Caco-2 (cell line): ENCODE data around the gene HNRNPUL1. TPM values are rescaled to one million over a fixed set of nuclear protein-coding genes. Genes with fewer than 3 reads are reported as not detected.

Source experiments
- BruUV-seq: library from RNA; stranded (reverse); fragments of 400-500 nt; replicated peaks from 2 replicates; lab custom pipeline; 2021; lab: Mats Ljungman, UMichigan
- CTCF ChIA-PET: fragments of 300-600 bp; sonication (Branson Sonifier 250); formaldehyde crosslinking; loops from one replicate; lab custom pipeline; 2022; ENCODE audit warnings: antibody characterized with exemption; lab: Charles Lee
- POLR2A ChIA-PET: fragments of 300-600 bp; sonication (Branson Sonifier 250); formaldehyde crosslinking; loops from one replicate; lab custom pipeline; 2022; ENCODE audit warnings: antibody characterized with exemption; lab: Charles Lee
- DNase-seq, 2 experiments: peaks; one replicate each; pipeline versions ENCODE4 v3.0.0 to v3.0.0-alpha.2; 2020 to 2022
- H3K27me3 ChIP-seq: replicated peaks from 2 replicates; pipeline ENCODE4 v1.6.0; 2011; ENCODE audit warnings: low read length; ENCODE audit not compliant: control insufficient read depth, insufficient read depth
- H3K36me3 ChIP-seq: 2 replicates; pipeline ENCODE4 v1.5.1; 2011; ENCODE audit warnings: low read length; ENCODE audit not compliant: control insufficient read depth, insufficient read depth
- H3K4me1 ChIP-seq: fragments of 250-450 bp; sonication (Bioruptor Pico); 2 replicates; pipeline ENCODE4 v1.5.1; 2020; ENCODE audit warnings: mild to moderate bottlenecking
- H3K4me3 ChIP-seq: 2 replicates; pipeline ENCODE4 v1.5.1; 2011; ENCODE audit warnings: low read depth, mild to moderate bottlenecking, control low read depth, low read length
- H3K9me3 ChIP-seq: fragments of 250-450 bp; sonication (Bioruptor Pico); 2 replicates; pipeline ENCODE4 v1.5.1; 2020; ENCODE audit warnings: mild to moderate bottlenecking, moderate library complexity
- H3K27ac Mint-ChIP-seq: one replicate; pipeline ENCODE4 v1.8.0; 2022; ENCODE audit warnings: mixed read lengths; ENCODE audit not compliant: unreplicated experiment
- H3K27me3 Mint-ChIP-seq: one replicate; pipeline ENCODE4 v1.8.0; 2022; ENCODE audit warnings: mixed read lengths; ENCODE audit not compliant: insufficient read depth, unreplicated experiment
- H3K36me3 Mint-ChIP-seq: one replicate; pipeline ENCODE4 v1.8.0; 2022; ENCODE audit warnings: mild to moderate bottlenecking, mixed read lengths; ENCODE audit not compliant: insufficient read depth, unreplicated experiment
- H3K4me1 Mint-ChIP-seq: one replicate; pipeline ENCODE4 v1.8.0; 2022; ENCODE audit warnings: low read depth, mixed read lengths; ENCODE audit not compliant: unreplicated experiment
- H3K4me3 Mint-ChIP-seq: one replicate; pipeline ENCODE4 v1.8.0; 2022; ENCODE audit warnings: mild to moderate bottlenecking, moderate library complexity, mixed read lengths; ENCODE audit not compliant: unreplicated experiment
- H3K9me3 Mint-ChIP-seq: one replicate; pipeline ENCODE4 v1.8.0; 2022; ENCODE audit warnings: mixed read lengths; ENCODE audit not compliant: unreplicated experiment
- CTCF ChIP-seq, 2 experiments: fragments of 200-600 bp in 1 of 2; IDR thresholded peaks; 1 replicate in 1 of 2; 2 replicates in 1 of 2; pipeline versions ENCODE4 v1.5.1 to v1.8.0; 2011 to 2022; ENCODE audit warnings: antibody characterized with exemption in 1 of 2, control low read depth in 1 of 2, inconsistent platforms in 1 of 2, low read depth in 1 of 2, low read length in 1 of 2, mild to moderate bottlenecking in 1 of 2, moderate library complexity in 1 of 2; ENCODE audit not compliant: insufficient read depth in 1 of 2, severe bottlenecking in 1 of 2, unreplicated experiment in 1 of 2
- intact Hi-C: fragments of 100-400 bp; cut with micrococcal nuclease; formaldehyde crosslinking; loops from one replicate; pipeline ENCODE4 v1.10.0; 2022; ENCODE audit not compliant: unreplicated experiment
- total RNA-seq: library from RNA; stranded (reverse); gene quantifications from 2 replicates; pipeline ENCODE4 v1.2.3, GENCODE V29; 2022

HNRNPUL1 gene
- total RNA-seq, 1 experiment from 2014 or later: 322 TPM

GRCh38 chr19:41234512-41235168, 29.5 kb upstream of the HNRNPUL1 start:
- no peak overlapping the region for H3K27ac Mint-ChIP-seq
- ChIA-PET POLR2A (no interaction called here), CTCF (no interaction called here)
- intact Hi-C loops: no loop called here
- Histone ChIP-seq H3K4me1 (no peaks in the 10 kb centered on the region), H3K27me3 (no peaks in the 10 kb centered on the region), H3K9me3 (no peaks in the 10 kb centered on the region), H3K36me3 (no peaks in the 10 kb centered on the region), H3K4me3 (no peak overlapping the region)
- DNase-seq: no peak
- no peaks in the 10 kb centered on the region for H3K9me3 Mint-ChIP-seq
- no peak for TF ChIP-seq CTCF (IDR thresholded peaks at IDR 0.05; ENCODE audit: insufficient read depth in 1 of 2, low read depth in 1 of 2, low read length in 1 of 2, severe bottlenecking in 1 of 2, unreplicated experiment in 1 of 2)
- no peaks in the 10 kb centered on the region for H3K27me3 Mint-ChIP-seq
- no peaks in the 10 kb centered on the region for H3K36me3 Mint-ChIP-seq
- H3K4me3 Mint-ChIP-seq: no peak overlapping the region
- H3K4me1 Mint-ChIP-seq: no peaks in the 10 kb centered on the region
- no TSS peak for BruUV-seq

DNA sequence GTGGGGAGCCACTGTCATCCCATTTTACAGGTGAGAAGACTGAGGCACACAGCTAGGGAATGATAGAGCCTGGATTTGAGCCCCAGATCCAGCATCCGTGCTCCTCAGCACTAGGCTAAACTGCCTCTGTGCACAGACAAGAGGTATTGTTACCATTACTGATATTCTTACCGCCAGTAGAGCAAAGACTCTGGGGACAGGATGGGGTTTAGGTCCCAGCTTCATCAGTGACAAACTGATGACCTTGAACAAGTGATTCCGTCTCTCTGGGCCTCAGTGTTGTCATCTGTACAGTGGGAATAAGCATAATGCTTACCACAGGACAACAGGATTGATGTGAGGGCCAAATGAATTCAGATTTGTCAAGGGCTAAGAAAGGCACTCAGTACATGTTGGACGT, 28.7 kb upstream of the HNRNPUL1 start:
- Histone ChIP-seq H3K36me3 (no peaks in the 10 kb centered on the region), H3K4me1 (no peaks in the 10 kb centered on the region), H3K27me3 (no peaks in the 10 kb centered on the region), H3K9me3 (no peaks in the 10 kb centered on the region), H3K4me3 (no peak overlapping the region)
- Mint-ChIP-seq H3K27ac (no peak overlapping the region), H3K9me3 (no peaks in the 10 kb centered on the region), H3K27me3 (no peaks in the 10 kb centered on the region), H3K36me3 (no peaks in the 10 kb centered on the region), H3K4me1 (no peaks in the 10 kb centered on the region), H3K4me3 (no peak overlapping the region)
- DNase-seq: no peak
- ChIA-PET POLR2A (interaction anchor here (0.7 kb wide), 1 partner anchor 49 kb away, joined by 8 read pairs; no protein-coding TSS in a partner anchor), CTCF (no interaction called here)
- TF ChIP-seq CTCF (IDR thresholded peaks at IDR 0.05; ENCODE audit: insufficient read depth in 1 of 2, low read depth in 1 of 2, low read length in 1 of 2, severe bottlenecking in 1 of 2, unreplicated experiment in 1 of 2): no peak
- BruUV-seq: no TSS peak
- intact Hi-C loops: no loop called here

- Mint-ChIP-seq H3K27me3 (no peaks in the 10 kb centered on the region), H3K27ac (no peak overlapping the region), H3K4me3 (no peak overlapping the region), H3K36me3 (no peaks in the 10 kb centered on the region), H3K4me1 (no peaks in the 10 kb centered on the region), H3K9me3 (no peaks in the 10 kb centered on the region)
- H3K4me3 ChIP-seq: no peak overlapping the region
- H3K4me1 ChIP-seq: no peaks in the 10 kb centered on the region
- ChIA-PET POLR2A (no interaction called here), CTCF (no interaction called here)
- H3K36me3 ChIP-seq: no peaks in the 10 kb centered on the region
- intact Hi-C loops: no loop called here
- no peaks in the 10 kb centered on the region for H3K9me3 ChIP-seq
- H3K27me3 ChIP-seq: no peaks in the 10 kb centered on the region
- TF ChIP-seq CTCF (IDR thresholded peaks at IDR 0.05; ENCODE audit: insufficient read depth in 1 of 2, low read depth in 1 of 2, low read length in 1 of 2, severe bottlenecking in 1 of 2, unreplicated experiment in 1 of 2): no peak
- BruUV-seq: no TSS peak
- no peak for DNase-seq
Measured at GRCh38 chr19:41238244-41238643, 25.9 kb upstream of the HNRNPUL1 start.
